Measurements from ENCODE around the gene C5orf15. TPM values are rescaled to one million over a fixed set of nuclear protein-coding genes. Genes with fewer than 3 reads are reported as not detected.
"Not testable (repeated sequence)": the region's sequence is repeated elsewhere in the genome, so short reads cannot be mapped to it uniquely, and the experiment has no call there.

Gene C5orf15
- total RNA-seq, 1 experiment from 2014 or later: 45.2 TPM

- CTCF ChIA-PET: no interaction called here
- no TSS peak for BruUV-seq (replicated peaks)
- H3K79me2 ChIP-seq (ENCODE audit: low read length): peaks cover 34% of the 10 kb centered on the region
- no peaks in the 10 kb centered on the region for H3F3A ChIP-seq (ENCODE audit: low read length, unreplicated experiment)
- no peaks in the 10 kb centered on the region for H4K20me1 ChIP-seq (ENCODE audit: low read length)
- H3K4me3 ChIP-seq (ENCODE audit: low read length): no peak overlapping the region
- intact Hi-C loops (cut with micrococcal nuclease): no loop called here
- H3K4me2 ChIP-seq (ENCODE audit: low read length): no peak overlapping the region
- peaks cover 5% of the 10 kb centered on the region; the same call in 1 of the 2 replicates for H3K36me3 ChIP-seq (ENCODE audit: low read depth, low read length)
- no peak overlapping the region for H3K9ac ChIP-seq (ENCODE audit: low read length)
- H3K27ac ChIP-seq (ENCODE audit: low read length): no peak overlapping the region
- POLR2A ChIA-PET (ENCODE audit: unreplicated experiment): no interaction called here
- ATAC-seq: no peak
- no peaks in the 10 kb centered on the region for H3K27me3 ChIP-seq (ENCODE audit: low read length)
- H3K9me3 ChIP-seq (ENCODE audit: low read length): no peaks in the 10 kb centered on the region
- no peaks in the 10 kb centered on the region for H3K9me2 ChIP-seq (replicated peaks; ENCODE audit: low read length)
- no peak for DNase-seq
- 0 out of 2 replicates have a peak, but pooled peaks cover 4% of the 10 kb centered on the region for H3K4me1 ChIP-seq (ENCODE audit: insufficient read depth, low read length)
- TF ChIP-seq EZH2 (IDR thresholded peaks at IDR 0.05; ENCODE audit: low read length, unreplicated experiment) (no peak), EZH2phosphoT487 (IDR thresholded peaks at IDR 0.05; ENCODE audit: borderline replicate concordance, low read length) (no peak)
- TF ChIP-seq, protein P1, sequence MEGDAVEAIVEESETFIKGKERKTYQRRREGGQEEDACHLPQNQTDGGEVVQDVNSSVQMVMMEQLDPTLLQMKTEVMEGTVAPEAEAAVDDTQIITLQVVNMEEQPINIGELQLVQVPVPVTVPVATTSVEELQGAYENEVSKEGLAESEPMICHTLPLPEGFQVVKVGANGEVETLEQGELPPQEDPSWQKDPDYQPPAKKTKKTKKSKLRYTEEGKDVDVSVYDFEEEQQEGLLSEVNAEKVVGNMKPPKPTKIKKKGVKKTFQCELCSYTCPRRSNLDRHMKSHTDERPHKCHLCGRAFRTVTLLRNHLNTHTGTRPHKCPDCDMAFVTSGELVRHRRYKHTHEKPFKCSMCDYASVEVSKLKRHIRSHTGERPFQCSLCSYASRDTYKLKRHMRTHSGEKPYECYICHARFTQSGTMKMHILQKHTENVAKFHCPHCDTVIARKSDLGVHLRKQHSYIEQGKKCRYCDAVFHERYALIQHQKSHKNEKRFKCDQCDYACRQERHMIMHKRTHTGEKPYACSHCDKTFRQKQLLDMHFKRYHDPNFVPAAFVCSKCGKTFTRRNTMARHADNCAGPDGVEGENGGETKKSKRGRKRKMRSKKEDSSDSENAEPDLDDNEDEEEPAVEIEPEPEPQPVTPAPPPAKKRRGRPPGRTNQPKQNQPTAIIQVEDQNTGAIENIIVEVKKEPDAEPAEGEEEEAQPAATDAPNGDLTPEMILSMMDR (conservative IDR thresholded peaks at IDR 0.05; ENCODE audit: low read depth, low read length): no peak
- no peak overlapping the region for H2AFZ ChIP-seq (ENCODE audit: low read length)
Measured at GRCh38 chr5:133959643-133960042, 8.8 kb downstream of the C5orf15 start.

GRCh38 chr5:133957591-133957990 lies 10.8 kb downstream of the C5orf15 start:
- Histone ChIP-seq H3K36me3 (ENCODE audit: low read depth, low read length) (peaks cover 5% of the 10 kb centered on the region; the same call in 1 of the 2 replicates), H3K4me2 (ENCODE audit: low read length) (no peak overlapping the region), H3K27ac (ENCODE audit: low read length) (no peak overlapping the region), H3K9me3 (ENCODE audit: low read length) (no peaks in the 10 kb centered on the region), H3K79me2 (ENCODE audit: low read length) (peaks cover 15% of the 10 kb centered on the region), H4K20me1 (ENCODE audit: low read length) (no peaks in the 10 kb centered on the region), H3K9me2 (replicated peaks; ENCODE audit: low read length) (no peaks in the 10 kb centered on the region), H3K27me3 (ENCODE audit: low read length) (no peaks in the 10 kb centered on the region), H3K4me1 (ENCODE audit: insufficient read depth, low read length) (no peaks in the 10 kb centered on the region), H2AFZ (ENCODE audit: low read length) (no peak overlapping the region), H3K9ac (ENCODE audit: low read length) (no peak overlapping the region), H3K4me3 (ENCODE audit: low read length) (no peak overlapping the region), H3F3A (ENCODE audit: low read length, unreplicated experiment) (no peaks in the 10 kb centered on the region)
- intact Hi-C loops (cut with micrococcal nuclease): no loop called here
- POLR2A ChIA-PET (ENCODE audit: unreplicated experiment): no interaction called here
- ATAC-seq (no peak), DNase-seq (no peak)
- CTCF ChIA-PET: no interaction called here
- TF ChIP-seq, protein P1 (conservative IDR thresholded peaks at IDR 0.05; ENCODE audit: low read depth, low read length): no peak
- no peak for TF ChIP-seq EZH2phosphoT487 (IDR thresholded peaks at IDR 0.05; ENCODE audit: borderline replicate concordance, low read length)
- TF ChIP-seq EZH2 (IDR thresholded peaks at IDR 0.05; ENCODE audit: low read length, unreplicated experiment): no peak
- no TSS peak for BruUV-seq (replicated peaks)

GRCh38 chr5:133957080-133957479 lies 11.3 kb downstream of the C5orf15 start:
- ChIA-PET POLR2A (ENCODE audit: unreplicated experiment) (no interaction called here), CTCF (no interaction called here)
- Histone ChIP-seq H3K27ac (ENCODE audit: low read length) (no peak overlapping the region), H3K79me2 (ENCODE audit: low read length) (peaks cover 10% of the 10 kb centered on the region), H3K9me2 (replicated peaks; ENCODE audit: low read length) (no peaks in the 10 kb centered on the region), H3K4me2 (ENCODE audit: low read length) (no peak overlapping the region), H3K9ac (ENCODE audit: low read length) (no peak overlapping the region), H3K4me1 (ENCODE audit: insufficient read depth, low read length) (no peaks in the 10 kb centered on the region), H2AFZ (ENCODE audit: low read length) (no peak overlapping the region), H3F3A (ENCODE audit: low read length, unreplicated experiment) (no peaks in the 10 kb centered on the region), H3K36me3 (ENCODE audit: low read depth, low read length) (peaks cover 5% of the 10 kb centered on the region; the same call in 1 of the 2 replicates), H4K20me1 (ENCODE audit: low read length) (no peaks in the 10 kb centered on the region), H3K4me3 (ENCODE audit: low read length) (no peak overlapping the region), H3K9me3 (ENCODE audit: low read length) (no peaks in the 10 kb centered on the region), H3K27me3 (ENCODE audit: low read length) (no peaks in the 10 kb centered on the region)
- DNase-seq (no peak), ATAC-seq (no peak)
- BruUV-seq (replicated peaks): no TSS peak
- intact Hi-C loops (cut with micrococcal nuclease): no loop called here
- TF ChIP-seq, protein P1 (conservative IDR thresholded peaks at IDR 0.05; ENCODE audit: low read depth, low read length): no peak
- TF ChIP-seq EZH2 (IDR thresholded peaks at IDR 0.05; ENCODE audit: low read length, unreplicated experiment): no peak

- H3K79me2 ChIP-seq (ENCODE audit: low read length); H3K4me2 ChIP-seq (ENCODE audit: low read length); H3K27ac ChIP-seq (ENCODE audit: low read length); ATAC-seq; H3K9ac ChIP-seq (ENCODE audit: low read length); H3K9me2 ChIP-seq (replicated peaks; ENCODE audit: low read length); H3K4me3 ChIP-seq (ENCODE audit: low read length); H3K4me1 ChIP-seq (ENCODE audit: insufficient read depth, low read length); CTCF ChIA-PET; intact Hi-C loops (cut with micrococcal nuclease); H3K27me3 ChIP-seq (ENCODE audit: low read length); H2AFZ ChIP-seq (ENCODE audit: low read length); BruUV-seq (replicated peaks); DNase-seq; H3F3A ChIP-seq (ENCODE audit: low read length, unreplicated experiment); H3K36me3 ChIP-seq (ENCODE audit: low read depth, low read length); H3K9me3 ChIP-seq (ENCODE audit: low read length); H4K20me1 ChIP-seq (ENCODE audit: low read length); POLR2A ChIA-PET (ENCODE audit: unreplicated experiment): not testable (repeated sequence)
Measured at GRCh38 chr5:133956196-133956595, 12.2 kb downstream of the C5orf15 start.
